Esophagus muscularis mucosa (tissue), 4 donors: ENCODE measurements around the gene RPL18A. TPM values are rescaled to one million over a fixed set of nuclear protein-coding genes. Genes with fewer than 3 reads are reported as not detected.

Experiments used
- DNase-seq: peaks from one replicate; pipeline ENCODE4 v3.0.0-alpha.2; 2017; ENCODE audit errors: extremely low spot score
- H3K27ac ChIP-seq, 4 donors: fragments of 200-600 bp; sonication (generic); replicated peaks in 1 of 4; 1 replicate in 3 of 4; 2 replicates in 1 of 4; pipeline ENCODE4 v1.5.1; 2016 to 2019; ENCODE audit warnings: mild to moderate bottlenecking in 1 of 4
- H3K27me3 ChIP-seq, 4 donors: fragments of 200-600 bp; sonication (generic); one replicate each; pipeline versions ENCODE4 v1.5.1 to v1.6.0; 2016 to 2019
- H3K36me3 ChIP-seq, 4 donors: fragments of 200-600 bp; sonication (generic); one replicate each; pipeline ENCODE4 v1.5.1; 2016 to 2019
- H3K4me1 ChIP-seq, 4 donors: fragments of 200-600 bp; sonication (generic); one replicate each; pipeline ENCODE4 v1.5.1; 2016 to 2019
- H3K4me3 ChIP-seq, 4 donors: fragments of 200-600 bp; sonication (generic); 1 replicate in 2 of 4; 2 replicates in 2 of 4; pipeline ENCODE4 v1.5.1; 2016 to 2019; ENCODE audit warnings: mild to moderate bottlenecking in 4 of 4, moderate library complexity in 1 of 4
- H3K9me3 ChIP-seq, 4 donors: fragments of 200-600 bp; sonication (generic); 1 replicate in 3 of 4; 2 replicates in 1 of 4; pipeline ENCODE4 v1.5.1; 2016 to 2019
- CTCF ChIP-seq, 3 experiments: fragments of 200-600 bp in 2 of 3; fragments of 450-650 bp in 1 of 3; sonication (generic) in 2 of 3; IDR thresholded peaks; one replicate each; pipeline ENCODE4 v1.5.1; 2017 to 2019; ENCODE audit warnings: antibody characterized with exemption in 3 of 3, mild to moderate bottlenecking in 2 of 3, moderate library complexity in 1 of 3
- EP300 ChIP-seq: sonication (generic); formaldehyde crosslinking; IDR thresholded peaks from one replicate; pipeline ENCODE4 v1.6.1; 2017; ENCODE audit warnings: antibody characterized with exemption
- POLR2A ChIP-seq: fragments of 450-650 bp; IDR thresholded peaks from one replicate; pipeline ENCODE4 v1.6.1; 2017; ENCODE audit warnings: antibody characterized with exemption, moderate library complexity, mild to moderate bottlenecking, low read depth
- POLR2AphosphoS5 ChIP-seq, 2 donors: sonication (generic); formaldehyde crosslinking; IDR thresholded peaks; one replicate each; pipeline ENCODE4 v1.6.1; 2017; ENCODE audit warnings: antibody characterized with exemption in 2 of 2
- WGBS: methylation state at CpG from one replicate; pipeline ENCODE4 v1.1.5; 2018; 5-methylcytosine and 5-hydroxymethylcytosine counted together
- intact Hi-C: fragments of 100-400 bp; cut with DNase I; formaldehyde crosslinking; loops from one replicate; pipeline ENCODE4 v1.15.1; 2023
- total RNA-seq, 4 donors: library from RNA; depleted of rRNA; stranded (reverse); fragments of >200 nt; gene quantifications; one replicate each; pipeline versions ENCODE4 v1.1.0 to v1.2.1, GENCODE V29; 2016

Gene RPL18A
- total RNA-seq, 4 donors from 2014 or later: 1,042 to 1,624 (median 1,374) TPM

DNA sequence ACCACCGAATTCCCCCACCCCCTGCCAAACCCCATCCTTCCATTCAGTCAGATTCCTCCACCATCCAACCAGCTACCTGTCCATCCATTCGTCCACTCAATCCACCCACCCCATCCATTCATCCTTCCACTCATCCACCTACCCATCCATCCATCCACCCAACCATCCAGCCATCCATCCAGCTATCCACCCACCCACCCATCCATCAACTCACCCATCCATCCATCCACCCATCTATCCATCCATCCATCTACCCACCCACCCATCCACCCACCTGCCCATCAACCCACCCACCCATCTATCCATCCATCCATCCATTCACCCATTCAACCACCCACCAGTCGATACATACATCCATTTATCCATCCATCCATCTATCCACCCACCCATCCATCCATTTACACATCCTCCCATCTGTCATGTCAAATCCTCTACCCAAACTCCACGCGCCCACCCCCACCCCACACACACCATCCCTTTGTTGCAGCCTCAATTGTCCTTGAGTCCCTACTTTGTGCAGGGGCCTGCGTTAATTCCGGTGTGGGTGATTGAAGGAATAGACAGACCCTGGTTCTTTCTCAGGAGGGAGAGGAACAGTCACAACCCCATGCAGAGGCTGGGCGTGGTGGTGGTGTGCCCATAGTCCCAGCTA lies 6.7 kb downstream of the RPL18A start:
- intact Hi-C loops: no loop called here
- peaks cover 34 to 49% (median 48%) of the 10 kb centered on the region in 4 donors for H3K36me3 ChIP-seq

DNA sequence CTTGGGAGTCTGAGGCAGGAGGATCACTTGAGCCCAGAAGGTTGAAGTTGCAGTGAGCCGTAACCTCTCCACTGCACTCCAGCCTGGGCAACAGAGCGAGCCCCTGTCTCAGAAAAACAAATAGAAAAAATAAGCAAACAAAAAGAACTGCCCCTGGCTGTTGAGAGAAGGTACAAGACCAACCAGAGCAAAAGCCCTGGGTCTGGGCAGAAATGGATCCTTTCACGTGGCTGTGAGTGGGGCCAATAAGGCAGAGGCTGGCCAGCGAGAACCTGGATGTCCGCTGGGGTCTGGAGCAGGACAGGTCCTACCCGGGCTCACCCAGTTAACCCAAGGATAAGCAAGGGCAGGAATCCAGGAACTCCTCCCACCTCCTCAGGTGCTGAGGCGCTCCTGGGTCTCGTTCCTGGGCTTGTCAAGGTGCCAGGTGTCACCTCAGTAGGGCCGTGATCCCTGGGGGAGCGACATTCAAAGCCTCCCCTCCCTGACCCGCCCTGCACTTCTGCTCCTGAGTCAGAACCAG lies 7.3 kb downstream of the RPL18A start:
- intact Hi-C loops: no loop called here

More for the DNA sequence above, 6.7 kb downstream of the RPL18A start:
- WGBS: 84% methylated on average over 8 of the region's 8 CpGs
- Histone ChIP-seq H3K9me3 (no peaks in the 10 kb centered on the region), H3K27me3 (peaks cover 0 to 21% (median 12%) of the 10 kb centered on the region in 4 donors), H3K4me3 (no peak overlapping the region), H3K27ac (no peak overlapping the region), H3K4me1 (peaks cover 5 to 21% (median 9%) of the 10 kb centered on the region in 4 donors)
- DNase-seq: no peak
- TF ChIP-seq CTCF (IDR thresholded peaks at IDR 0.05) (no peak), EP300 (no peak), POLR2A (no peak), POLR2AphosphoS5 (IDR thresholded peaks at IDR 0.05) (no peak)

DNA sequence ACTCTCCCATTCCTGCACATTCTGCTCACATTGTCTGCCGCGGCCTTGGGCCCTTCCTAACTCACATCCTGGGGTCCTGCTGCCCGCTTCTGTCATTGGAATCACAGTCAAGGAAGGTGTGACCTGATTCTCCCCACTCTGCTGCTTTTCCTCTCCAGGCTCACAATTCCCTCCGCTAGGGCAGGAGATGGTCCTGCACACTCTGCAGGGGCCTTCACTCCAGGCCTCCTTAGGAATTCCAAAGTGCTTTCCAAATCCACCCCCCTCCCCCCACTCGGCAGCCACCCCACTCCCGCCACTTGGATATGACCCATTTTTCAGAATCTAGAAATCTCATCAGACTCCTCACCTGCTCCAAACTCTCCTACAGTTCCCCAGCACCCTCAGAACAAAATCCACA lies 9.0 kb downstream of the RPL18A start:
- no peak for TF ChIP-seq EP300
- 50% methylated on average over 6 of the region's 6 CpGs for WGBS
- peaks cover 8 to 44% (median 34%) of the 10 kb centered on the region in 4 donors for H3K27me3 ChIP-seq
- H3K36me3 ChIP-seq: peaks cover 12 to 27% (median 25%) of the 10 kb centered on the region in 4 donors
- no peaks in the 10 kb centered on the region for H3K9me3 ChIP-seq
- intact Hi-C loops: no loop called here
- DNase-seq: no peak
- H3K4me1 ChIP-seq: peaks cover 12 to 23% (median 19%) of the 10 kb centered on the region in 4 donors
- no peak overlapping the region for H3K4me3 ChIP-seq
- H3K27ac ChIP-seq: no peak overlapping the region

More for the DNA sequence above, 7.3 kb downstream of the RPL18A start:
- no peak overlapping the region for H3K27ac ChIP-seq
- no peak overlapping the region for H3K4me3 ChIP-seq
- peaks cover 3 to 27% (median 18%) of the 10 kb centered on the region in 4 donors for H3K27me3 ChIP-seq
- 75% methylated on average over 10 of the region's 11 CpGs for WGBS
- H3K4me1 ChIP-seq: peaks cover 3 to 21% (median 8%) of the 10 kb centered on the region in 4 donors
- no peak for TF ChIP-seq EP300
- no peak for TF ChIP-seq POLR2AphosphoS5 (IDR thresholded peaks at IDR 0.05)
- DNase-seq: no peak
- H3K9me3 ChIP-seq: no peaks in the 10 kb centered on the region
- peaks cover 28 to 43% (median 42%) of the 10 kb centered on the region in 4 donors for H3K36me3 ChIP-seq

DNA sequence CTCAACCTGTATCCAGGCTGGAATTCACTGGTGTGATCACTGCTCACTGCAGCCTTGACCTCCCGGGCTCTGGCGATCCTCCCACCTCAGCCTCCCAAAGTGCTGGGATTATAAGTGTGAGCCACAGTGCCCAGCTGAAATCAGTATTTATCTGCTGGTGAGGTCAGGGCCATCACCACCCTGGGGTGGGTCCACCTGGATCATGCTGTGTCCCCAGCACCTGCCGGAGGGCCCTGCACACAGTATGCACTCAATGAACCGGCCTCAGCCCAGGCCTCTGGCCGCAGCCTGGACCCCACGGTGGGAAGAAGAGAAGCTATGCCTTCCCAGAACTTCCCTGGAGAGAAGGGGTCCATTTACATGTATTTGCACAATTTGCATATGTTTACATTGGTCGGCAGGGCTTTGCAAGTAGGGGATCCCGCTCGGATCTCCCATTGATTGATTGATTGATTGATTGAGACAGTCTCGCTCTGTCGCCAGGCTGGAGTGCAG lies 9.5 kb downstream of the RPL18A start:
- intact Hi-C loops: no loop called here
- Histone ChIP-seq H3K27me3 (peaks cover 8 to 48% (median 38%) of the 10 kb centered on the region in 4 donors), H3K36me3 (peaks cover 7 to 22% (median 20%) of the 10 kb centered on the region in 4 donors), H3K4me1 (peaks cover 16 to 26% (median 23%) of the 10 kb centered on the region in 4 donors), H3K4me3 (no peak overlapping the region), H3K27ac (no peak overlapping the region), H3K9me3 (no peaks in the 10 kb centered on the region)
- no peak for DNase-seq
- WGBS: 58% methylated on average over 7 of the region's 11 CpGs
- TF ChIP-seq POLR2A (no peak), POLR2AphosphoS5 (IDR thresholded peaks at IDR 0.05) (no peak), EP300 (no peak), CTCF (IDR thresholded peaks at IDR 0.05) (no peak)

DNA sequence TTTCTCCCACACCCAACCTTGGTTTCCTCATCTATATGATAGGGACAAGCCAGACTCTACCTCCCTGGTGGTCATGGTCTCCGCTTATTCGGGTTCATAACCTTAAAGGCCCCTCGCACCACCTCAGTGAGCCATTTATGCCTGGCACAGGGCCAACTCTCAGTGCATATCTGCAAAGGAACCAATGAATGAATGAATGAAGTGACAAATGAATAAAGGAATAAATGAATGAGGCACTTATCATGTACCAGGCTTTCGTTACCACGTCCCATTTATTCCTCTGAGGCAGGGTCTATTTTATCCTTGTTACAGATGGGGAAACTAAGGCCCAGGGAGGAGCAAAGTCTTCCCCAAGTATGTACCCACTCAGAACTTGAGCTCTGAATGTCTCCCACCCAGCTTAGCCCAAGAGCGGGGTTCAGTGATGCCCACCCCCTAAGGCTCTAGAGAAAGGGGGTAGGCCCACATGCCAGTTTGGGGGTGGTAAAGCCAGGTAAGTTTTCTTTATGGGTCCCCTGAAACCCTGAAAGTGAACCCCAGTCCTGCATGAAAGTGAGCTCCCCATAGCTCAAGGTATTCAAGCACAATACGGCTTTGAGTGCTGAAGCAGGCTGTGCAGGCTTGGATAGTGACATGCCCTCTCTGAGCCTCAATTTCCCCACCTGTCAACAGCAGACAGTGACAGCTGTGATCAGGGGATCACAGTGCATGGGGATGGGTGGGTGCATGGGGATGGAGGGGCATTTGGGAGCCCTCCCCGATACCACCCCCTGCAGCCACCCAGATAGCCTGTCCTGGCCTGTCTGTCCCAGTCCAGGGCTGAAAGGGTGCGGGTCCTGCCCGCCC lies 11.5 kb downstream of the RPL18A start:
- no peak for TF ChIP-seq POLR2A
- no peak for TF ChIP-seq EP300
- intact Hi-C loops: no loop called here
- 80% methylated on average over 7 of the region's 10 CpGs for WGBS
- Histone ChIP-seq H3K9me3 (no peaks in the 10 kb centered on the region), H3K27ac (no peak overlapping the region), H3K27me3 (peaks cover 8 to 69% (median 45%) of the 10 kb centered on the region in 4 donors), H3K4me3 (peak overlapping the region in 1 of 4 donors; percentile 20), H3K36me3 (peaks cover 0 to 1% (median 0%) of the 10 kb centered on the region in 4 donors), H3K4me1 (peaks cover 16 to 31% (median 25%) of the 10 kb centered on the region in 4 donors)
- DNase-seq: no peak
